Suprapubic skin (tissue), 4 donors: ENCODE data around the gene PTPRN2.

ENCODE experiments used
- EP300 ChIP-seq: sonication (generic); formaldehyde crosslinking; IDR thresholded peaks from one replicate; pipeline ENCODE4 v1.6.1; 2017; ENCODE audit warnings: antibody characterized with exemption
- POLR2A ChIP-seq, 2 donors: fragments of 450-650 bp; IDR thresholded peaks; one replicate each; pipeline ENCODE4 v1.6.1; 2017; ENCODE audit warnings: antibody characterized with exemption in 2 of 2, mild to moderate bottlenecking in 2 of 2, moderate library complexity in 2 of 2
- POLR2AphosphoS5 ChIP-seq, 3 donors: sonication (generic); formaldehyde crosslinking; IDR thresholded peaks; one replicate each; pipeline ENCODE4 v1.6.1; 2017; ENCODE audit warnings: antibody characterized with exemption in 3 of 3
- TF ChIP-seq, protein P1 (sequence below), 2 donors: fragments of 200-600 bp in 1 of 2; fragments of 450-650 bp in 1 of 2; sonication (generic) in 1 of 2; IDR thresholded peaks; one replicate each; pipeline ENCODE4 v1.5.1; 2016 to 2019; ENCODE audit warnings: antibody characterized with exemption in 2 of 2, mild to moderate bottlenecking in 1 of 2, moderate library complexity in 1 of 2

DNA sequence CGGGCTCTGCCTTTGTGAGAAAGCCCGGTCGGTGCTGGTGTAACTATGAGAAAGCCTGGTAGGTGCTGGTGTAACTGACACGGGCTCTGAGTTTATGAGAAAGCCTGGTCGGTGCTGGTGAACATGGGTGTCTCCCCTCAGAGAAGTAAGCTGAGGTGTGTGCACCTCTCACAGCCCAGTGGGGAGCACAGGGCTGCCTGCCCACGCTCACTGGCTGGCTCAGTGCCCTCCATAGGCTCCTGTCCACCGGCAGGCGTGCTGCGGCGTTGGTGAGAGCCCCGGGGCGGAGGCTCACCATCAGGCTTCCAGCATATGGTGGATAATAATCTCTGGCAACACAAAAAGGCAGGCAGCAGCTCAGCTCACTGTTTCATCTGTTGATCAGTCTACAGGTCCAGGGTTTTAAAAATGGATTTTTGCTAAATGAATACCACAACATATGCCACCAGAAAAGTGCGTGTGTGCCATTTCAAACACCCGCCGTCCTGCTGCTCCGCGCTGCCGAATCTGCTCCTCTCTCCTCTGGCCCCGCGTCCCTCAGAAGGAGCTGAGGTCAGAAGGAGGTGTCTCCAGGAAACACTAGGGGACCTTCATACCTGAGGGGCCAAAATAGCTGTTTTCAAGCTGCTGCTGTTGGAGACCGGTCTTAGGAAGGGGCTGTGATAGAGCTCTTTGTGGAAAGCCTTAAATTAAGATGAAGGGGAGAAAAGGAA is 885.2 kb downstream of the PTPRN2 start:
- TF ChIP-seq, protein P1, sequence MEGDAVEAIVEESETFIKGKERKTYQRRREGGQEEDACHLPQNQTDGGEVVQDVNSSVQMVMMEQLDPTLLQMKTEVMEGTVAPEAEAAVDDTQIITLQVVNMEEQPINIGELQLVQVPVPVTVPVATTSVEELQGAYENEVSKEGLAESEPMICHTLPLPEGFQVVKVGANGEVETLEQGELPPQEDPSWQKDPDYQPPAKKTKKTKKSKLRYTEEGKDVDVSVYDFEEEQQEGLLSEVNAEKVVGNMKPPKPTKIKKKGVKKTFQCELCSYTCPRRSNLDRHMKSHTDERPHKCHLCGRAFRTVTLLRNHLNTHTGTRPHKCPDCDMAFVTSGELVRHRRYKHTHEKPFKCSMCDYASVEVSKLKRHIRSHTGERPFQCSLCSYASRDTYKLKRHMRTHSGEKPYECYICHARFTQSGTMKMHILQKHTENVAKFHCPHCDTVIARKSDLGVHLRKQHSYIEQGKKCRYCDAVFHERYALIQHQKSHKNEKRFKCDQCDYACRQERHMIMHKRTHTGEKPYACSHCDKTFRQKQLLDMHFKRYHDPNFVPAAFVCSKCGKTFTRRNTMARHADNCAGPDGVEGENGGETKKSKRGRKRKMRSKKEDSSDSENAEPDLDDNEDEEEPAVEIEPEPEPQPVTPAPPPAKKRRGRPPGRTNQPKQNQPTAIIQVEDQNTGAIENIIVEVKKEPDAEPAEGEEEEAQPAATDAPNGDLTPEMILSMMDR (IDR thresholded peaks at IDR 0.05) = no peak
- TF ChIP-seq POLR2A (IDR thresholded peaks at IDR 0.05) (no peak), POLR2AphosphoS5 (IDR thresholded peaks at IDR 0.05) (no peak), EP300 (no peak)
